Mesodermal cell (in vitro differentiated cells): ENCODE data around the gene PDLIM1. TPM values are rescaled to one million over a fixed set of nuclear protein-coding genes. Genes with fewer than 3 reads are reported as not detected.
A peak's percentile ranks its signal among the peaks of the same experiment; 100 is the strongest.

Experiments used
- H3K27ac ChIP-seq: 2 replicates; pipeline ENCODE4 v1.7.0; 2013; ENCODE audit warnings: mild to moderate bottlenecking, low read depth, low read length, moderate library complexity; ENCODE audit not compliant: severe bottlenecking
- H3K36me3 ChIP-seq: 2 replicates; pipeline ENCODE4 v1.7.1; 2013; ENCODE audit warnings: mild to moderate bottlenecking, low read length, moderate library complexity; ENCODE audit not compliant: control insufficient read depth, insufficient read depth
- H3K4me1 ChIP-seq: one replicate; pipeline ENCODE4 v1.7.1; 2013; ENCODE audit warnings: mild to moderate bottlenecking, low read length; ENCODE audit not compliant: insufficient read depth, control insufficient read depth, poor library complexity, severe bottlenecking
- H3K4me3 ChIP-seq: 2 replicates; pipeline ENCODE4 v1.7.0; 2013; ENCODE audit warnings: low read length, control low read depth, mild to moderate bottlenecking; ENCODE audit not compliant: insufficient read depth, poor library complexity, severe bottlenecking; ENCODE audit errors: extremely low read depth
- H3K9me3 ChIP-seq: 2 replicates; pipeline ENCODE4 v1.7.1; 2013; ENCODE audit warnings: mild to moderate bottlenecking, low read length, moderate library complexity; ENCODE audit not compliant: control insufficient read depth
- WGBS, 2 experiments: methylation state at CpG; one replicate each; pipeline ENCODE4 v1.1.5; 2013; ENCODE audit warnings: missing lambda C conversion rate in 2 of 2; ENCODE audit not compliant: insufficient coverage in 2 of 2; 5-methylcytosine and 5-hydroxymethylcytosine counted together
- polyA plus RNA-seq, 2 experiments: library from polyadenylated mRNA; stranded (reverse); fragments of 50-300 nt; gene quantifications; one replicate each; pipeline ENCODE4 v1.2.3, GENCODE V29; 2013

The PDLIM1 gene, protein sequence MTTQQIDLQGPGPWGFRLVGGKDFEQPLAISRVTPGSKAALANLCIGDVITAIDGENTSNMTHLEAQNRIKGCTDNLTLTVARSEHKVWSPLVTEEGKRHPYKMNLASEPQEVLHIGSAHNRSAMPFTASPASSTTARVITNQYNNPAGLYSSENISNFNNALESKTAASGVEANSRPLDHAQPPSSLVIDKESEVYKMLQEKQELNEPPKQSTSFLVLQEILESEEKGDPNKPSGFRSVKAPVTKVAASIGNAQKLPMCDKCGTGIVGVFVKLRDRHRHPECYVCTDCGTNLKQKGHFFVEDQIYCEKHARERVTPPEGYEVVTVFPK
- 168 TPM for polyA plus RNA-seq (2013, experiment 1 of 2)
- polyA plus RNA-seq (2013, experiment 2 of 2) = 163 TPM

DNA sequence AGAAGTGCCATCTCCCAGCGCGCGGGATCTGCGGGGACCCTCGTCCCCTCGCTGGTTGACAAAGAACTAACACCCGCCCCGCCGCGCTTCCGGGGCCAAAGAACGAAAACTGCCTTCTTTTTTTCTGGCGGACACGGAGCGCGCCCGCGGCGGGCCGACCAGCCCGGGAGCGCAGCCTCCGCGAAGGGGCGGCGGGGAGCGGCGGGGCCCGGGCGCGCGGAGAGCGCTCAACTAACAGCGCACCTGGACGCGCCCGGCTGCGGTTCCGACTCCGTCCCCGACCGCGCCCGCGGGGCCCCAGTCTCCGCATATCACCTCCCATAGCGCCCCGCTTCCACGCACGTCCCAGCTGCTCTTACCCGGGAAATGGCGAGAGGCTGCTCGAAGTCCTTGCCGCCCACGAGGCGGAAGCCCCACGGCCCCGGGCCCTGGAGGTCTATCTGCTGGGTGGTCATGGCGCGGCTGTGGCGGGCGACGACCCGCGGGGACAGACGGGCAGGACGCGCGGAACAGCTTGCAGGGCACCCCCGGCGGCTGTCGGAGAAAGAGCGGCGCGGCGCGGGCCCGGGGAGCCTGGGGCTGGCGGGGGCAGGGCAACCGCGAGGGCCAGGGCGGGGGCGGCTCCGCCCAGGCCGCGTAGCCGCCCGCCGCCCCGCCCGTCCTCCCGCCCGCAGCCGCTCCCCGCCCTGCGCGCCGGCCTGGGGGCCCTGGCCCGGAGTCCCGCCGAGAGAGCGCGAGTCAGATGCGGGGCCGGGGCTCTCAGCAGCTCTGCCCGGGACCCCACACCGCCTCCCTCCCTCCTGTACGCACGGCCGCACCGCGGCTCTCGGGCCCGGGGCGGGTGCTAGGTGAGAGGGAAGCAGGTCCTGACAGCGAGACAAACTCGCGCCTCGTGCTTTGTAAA is at the start of gene PDLIM1:
TSS of gene PDLIM1 (minus strand) at position 543 of the 904 bp plus-strand sequence. CDS start at position 455, 88 bp downstream.
- peak within 1 kb of the TSS; percentile 45 for H3K27ac ChIP-seq
- H3K4me1 ChIP-seq = peaks cover 18% of the 10 kb centered on the region
- H3K4me3 ChIP-seq = peak within 1 kb of the TSS; percentile 75
- H3K9me3 ChIP-seq = no peaks in the 10 kb centered on the region
- WGBS, 2 experiments = 1% methylated on average over 82 to 89 of the region's 119 CpGs
- peaks cover 14% of the 10 kb centered on the region for H3K36me3 ChIP-seq

DNA sequence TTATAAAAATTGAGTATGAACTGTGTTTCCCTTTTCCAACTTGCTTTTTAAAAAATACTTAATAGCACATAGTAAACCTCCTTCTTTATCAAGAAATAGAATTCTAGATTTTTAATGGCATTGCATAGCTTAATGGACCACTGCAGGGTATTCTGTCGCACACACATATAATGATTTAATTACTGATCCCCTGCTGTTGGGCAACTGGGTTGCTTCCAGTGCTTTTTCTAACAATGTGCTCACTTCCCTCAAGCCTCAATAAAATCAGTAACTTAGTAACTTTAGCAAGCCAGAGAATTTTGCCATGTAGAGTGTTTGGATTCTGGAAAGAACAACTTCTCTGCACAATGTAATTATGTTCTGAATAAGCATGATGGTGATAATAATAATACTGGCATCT is 49.1 kb upstream of the PDLIM1 start:
- Histone ChIP-seq H3K9me3 (no peaks in the 10 kb centered on the region), H3K36me3 (peaks cover 9% of the 10 kb centered on the region), H3K4me3 (no peak overlapping the region), H3K27ac (no peak overlapping the region), H3K4me1 (peaks cover 6% of the 10 kb centered on the region)
- no CpG with 5 or more reads among the region's 1 CpG for WGBS, 2 experiments

DNA sequence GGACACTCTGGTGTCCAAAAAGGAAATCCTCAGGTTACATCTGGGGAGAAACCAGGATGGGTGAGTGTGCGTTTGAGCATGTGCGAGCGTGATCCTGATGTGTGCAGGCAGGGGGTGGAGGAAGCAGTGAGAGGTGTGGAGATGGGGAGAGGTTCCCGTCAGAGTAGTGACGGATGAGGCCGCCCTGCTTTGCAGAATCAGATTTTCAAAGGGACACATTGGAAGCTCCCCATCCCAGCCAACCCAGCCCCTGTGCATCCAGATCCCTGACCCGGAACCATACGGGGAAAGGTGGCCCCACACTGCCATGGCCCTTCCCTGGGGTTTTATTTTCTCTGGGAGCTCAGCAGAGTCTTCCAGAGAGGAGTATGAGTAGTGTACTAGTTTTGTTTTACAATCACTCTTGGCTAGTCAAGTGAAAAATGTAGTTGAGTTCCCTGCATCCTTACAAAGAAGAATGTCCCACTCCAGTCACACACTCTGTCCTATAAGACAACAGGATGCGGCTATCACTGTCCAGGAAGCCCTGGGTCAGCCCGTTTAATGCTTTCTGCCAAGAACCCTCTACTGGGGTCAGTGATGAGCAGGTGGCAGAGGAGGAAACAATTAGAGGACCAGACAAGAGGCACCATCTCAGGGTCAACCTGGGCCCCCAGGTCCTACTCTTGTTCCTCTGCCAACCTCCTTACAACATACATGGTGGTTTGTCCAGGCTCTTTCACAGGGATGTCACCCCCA is 46.8 kb upstream of the PDLIM1 start:
- peaks cover 4% of the 10 kb centered on the region for H3K36me3 ChIP-seq
- H3K4me1 ChIP-seq = peaks cover 15% of the 10 kb centered on the region
- WGBS, 2 experiments = 96% methylated on average over 5 to 8 of the region's 10 CpGs

DNA sequence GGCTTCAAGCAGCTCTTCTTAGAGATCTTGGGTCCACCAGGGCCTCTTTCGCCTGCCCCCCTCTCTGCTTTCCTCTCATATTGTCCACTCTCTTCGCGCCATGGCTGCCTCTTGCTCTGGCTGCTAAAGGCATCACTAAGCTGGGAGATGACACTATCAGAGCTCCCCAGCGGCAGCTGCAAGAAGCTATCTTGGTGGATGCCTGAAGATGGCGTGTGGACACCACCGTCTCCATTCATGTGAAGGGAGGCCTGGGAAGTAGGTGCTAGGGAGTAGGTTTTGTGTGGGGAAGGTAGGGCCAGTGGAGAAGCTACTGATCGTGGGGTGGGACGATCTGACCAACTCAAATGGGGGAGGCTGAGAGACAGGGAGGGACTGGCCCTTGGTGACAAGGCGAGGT is 45.9 kb upstream of the PDLIM1 start:
- Histone ChIP-seq H3K4me1 (peaks cover 15% of the 10 kb centered on the region), H3K36me3 (peaks cover 4% of the 10 kb centered on the region), H3K27ac (no peak overlapping the region), H3K9me3 (no peaks in the 10 kb centered on the region), H3K4me3 (no peak overlapping the region)
- WGBS, 2 experiments = 92 to 94% methylated on average over 9 of the region's 9 CpGs

More for the DNA sequence above, 46.8 kb upstream of the PDLIM1 start:
- Histone ChIP-seq H3K4me3 (no peak overlapping the region), H3K27ac (no peak overlapping the region), H3K9me3 (no peaks in the 10 kb centered on the region)

DNA sequence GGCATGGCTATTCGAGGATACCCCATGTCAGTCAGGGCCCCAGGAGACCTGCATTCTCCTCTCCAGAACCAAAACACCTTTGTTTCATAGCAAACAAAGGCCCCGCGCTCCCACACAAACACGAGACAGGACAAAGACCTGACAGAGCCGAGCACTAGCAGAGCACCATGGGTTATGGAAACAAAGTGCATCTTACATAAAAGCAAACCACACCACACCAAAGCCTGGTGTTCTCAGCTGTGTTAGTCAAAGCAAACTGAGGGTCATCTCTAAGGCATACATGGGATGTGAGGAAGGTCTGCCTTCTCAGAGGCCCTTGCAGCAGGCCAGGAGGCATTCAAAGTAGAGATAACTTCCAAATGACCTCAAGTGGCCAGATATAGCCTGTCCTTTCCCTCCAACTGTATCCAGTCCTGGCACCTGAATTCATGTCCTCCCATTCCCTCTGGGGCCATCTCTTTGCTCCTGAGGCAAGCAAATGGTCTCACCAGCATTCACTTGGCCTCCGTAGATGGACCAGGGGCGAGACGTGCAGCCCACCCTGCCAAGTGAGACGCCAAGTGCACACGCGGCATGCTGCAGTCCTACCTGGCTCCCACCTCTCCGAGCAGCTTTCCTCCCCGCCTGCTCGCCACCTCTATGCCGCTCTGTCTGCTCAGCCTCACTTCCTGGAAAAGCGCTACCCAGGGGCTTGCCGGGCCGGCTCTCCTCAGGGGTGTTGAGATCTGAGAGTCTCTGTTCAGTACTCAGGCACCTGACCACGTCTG is 45.3 kb upstream of the PDLIM1 start:
- WGBS, 2 experiments = 91 to 94% methylated on average over 10 to 19 of the region's 19 CpGs
- H3K9me3 ChIP-seq = no peaks in the 10 kb centered on the region
- no peak overlapping the region for H3K4me3 ChIP-seq
- H3K4me1 ChIP-seq = peaks cover 21% of the 10 kb centered on the region
- peaks cover 4% of the 10 kb centered on the region for H3K36me3 ChIP-seq
- no peak overlapping the region for H3K27ac ChIP-seq

DNA sequence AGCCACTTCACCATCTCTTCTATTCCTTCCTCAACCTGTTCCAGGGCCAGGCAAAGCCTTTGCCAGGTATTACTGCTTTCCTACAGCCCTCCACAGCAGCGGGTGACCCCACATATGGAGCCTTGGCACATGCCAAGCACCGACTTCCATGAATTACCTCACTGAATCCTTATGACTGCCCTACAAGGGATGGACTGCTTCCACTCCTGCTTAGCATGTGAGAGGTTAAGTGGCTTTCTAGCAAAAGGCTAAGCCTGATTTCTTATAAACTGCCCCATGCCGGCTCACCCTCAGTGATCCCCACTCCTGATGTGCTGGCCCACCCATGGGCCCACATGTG is 44.0 kb upstream of the PDLIM1 start:
- Histone ChIP-seq H3K9me3 (no peaks in the 10 kb centered on the region), H3K36me3 (peaks cover 4% of the 10 kb centered on the region), H3K27ac (no peak overlapping the region), H3K4me3 (no peak overlapping the region), H3K4me1 (peaks cover 28% of the 10 kb centered on the region)
- 94% methylated on average over 2 of the region's 3 CpGs for WGBS, 2 experiments

DNA sequence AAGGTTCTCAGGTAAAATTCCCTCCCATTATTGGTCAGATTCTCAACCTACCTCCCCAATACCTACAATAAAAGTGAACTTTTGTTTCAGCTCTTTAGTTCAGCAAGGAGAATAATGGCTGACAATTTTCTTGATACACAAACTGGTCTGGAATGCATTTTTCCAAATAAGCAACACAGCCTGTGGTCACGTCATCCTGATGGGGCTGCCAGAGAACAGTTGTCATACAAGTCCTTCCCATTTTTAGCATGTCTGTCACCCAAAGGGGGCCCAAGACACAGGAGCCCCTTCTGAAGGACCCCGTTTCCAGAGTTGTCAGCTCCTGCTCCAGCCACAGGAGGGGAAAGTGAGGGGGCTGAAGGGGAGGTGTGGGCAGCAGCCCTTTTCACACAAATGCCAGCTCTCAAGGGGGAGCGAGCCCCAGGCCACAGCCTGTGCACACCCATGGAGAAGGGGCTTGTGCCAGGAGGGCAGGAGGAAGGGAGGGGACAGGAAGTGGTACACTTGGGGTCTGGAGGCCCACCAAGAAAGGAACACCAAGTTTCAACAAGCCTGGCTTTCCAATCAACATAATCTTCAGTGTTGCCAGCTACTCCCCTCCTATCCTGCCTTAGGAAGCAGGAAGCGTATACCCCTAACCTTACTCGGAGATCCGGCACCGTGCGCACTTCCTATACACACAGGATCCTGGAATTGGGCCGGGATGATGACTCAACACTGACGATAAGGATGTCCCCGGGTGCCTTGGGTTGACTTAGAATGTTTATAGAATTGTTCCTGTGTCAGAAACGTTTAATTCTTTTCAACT is 43.4 kb upstream of the PDLIM1 start:
- WGBS, 2 experiments = 94 to 98% methylated on average over 5 to 10 of the region's 12 CpGs
- Histone ChIP-seq H3K4me3 (no peak overlapping the region), H3K27ac (no peak overlapping the region), H3K36me3 (peaks cover 4% of the 10 kb centered on the region), H3K9me3 (no peaks in the 10 kb centered on the region), H3K4me1 (peaks cover 24% of the 10 kb centered on the region)

DNA sequence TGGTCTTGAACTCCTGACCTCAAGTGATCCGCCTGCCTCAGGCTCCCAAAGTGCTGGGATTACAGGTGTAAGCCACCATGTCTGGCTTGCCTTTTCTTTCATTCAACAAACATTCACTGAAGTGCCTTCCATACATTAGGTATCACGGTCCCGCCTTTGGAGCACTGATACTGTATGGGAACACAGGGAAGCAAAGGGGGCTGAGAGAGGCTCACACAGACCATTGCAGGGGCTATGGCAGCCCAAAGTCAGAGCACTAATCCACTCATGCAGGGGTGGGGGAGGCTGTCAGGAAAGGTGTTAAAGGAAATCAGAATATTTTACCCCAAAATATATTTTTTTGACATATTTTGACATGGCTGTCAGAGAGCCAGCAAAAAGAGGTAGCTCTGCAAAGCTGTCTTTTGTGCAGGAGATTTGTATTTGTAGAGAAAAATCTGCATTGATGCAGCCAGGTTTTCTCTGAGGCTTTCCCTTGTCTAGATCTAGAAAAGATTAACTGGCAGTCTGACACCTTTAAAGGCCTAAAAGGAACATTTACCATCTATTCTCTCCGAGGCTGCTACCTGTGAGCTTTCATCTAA is 42.0 kb upstream of the PDLIM1 start:
- H3K36me3 ChIP-seq = peaks cover 4% of the 10 kb centered on the region
- H3K9me3 ChIP-seq = no peaks in the 10 kb centered on the region
- no peak overlapping the region for H3K27ac ChIP-seq
- no peak overlapping the region for H3K4me3 ChIP-seq
- 79 to 88% methylated on average over 2 of the region's 4 CpGs for WGBS, 2 experiments
- H3K4me1 ChIP-seq = peaks cover 24% of the 10 kb centered on the region

DNA sequence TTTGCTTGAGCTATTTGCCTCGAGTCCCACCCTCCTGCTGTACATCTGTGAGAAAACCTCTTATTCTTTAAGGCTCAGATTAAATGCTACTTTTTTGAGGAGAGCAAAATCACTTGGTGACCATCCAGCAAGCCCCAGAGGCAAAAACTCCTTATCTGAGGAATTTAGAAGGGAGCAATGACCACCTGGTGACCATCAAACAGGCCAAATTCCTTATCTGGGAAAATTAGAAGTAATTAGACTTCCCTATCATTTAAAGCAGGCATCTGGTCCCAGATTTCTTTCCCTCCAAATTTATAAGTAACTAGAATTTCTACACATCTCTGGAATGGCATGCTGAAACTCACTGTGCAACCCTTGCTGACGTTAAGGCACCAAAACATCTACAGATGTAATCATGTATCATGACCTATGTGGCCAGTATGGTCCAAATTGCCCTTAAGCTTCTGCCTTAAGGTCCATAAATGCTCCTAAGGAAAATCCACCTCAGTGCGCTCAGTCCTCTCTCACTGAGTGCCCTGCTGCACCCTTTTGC is 40.9 kb upstream of the PDLIM1 start:
- H3K4me1 ChIP-seq = peaks cover 24% of the 10 kb centered on the region
- H3K36me3 ChIP-seq = peaks cover 4% of the 10 kb centered on the region
- no peak overlapping the region for H3K27ac ChIP-seq
- WGBS, 2 experiments = 89 to 93% methylated on average over 2 of the region's 3 CpGs
- H3K9me3 ChIP-seq = no peaks in the 10 kb centered on the region
- H3K4me3 ChIP-seq = no peak overlapping the region
